Fibroblast of skin of left quadriceps (primary cell): ENCODE results near the gene CCDC81.

Source experiments
- DNase-seq, 2 experiments: peaks; one replicate each; pipeline ENCODE4 v3.0.0-alpha.2; 2013; ENCODE audit warnings: low read depth in 2 of 2

CCDC81 gene

GRCh38 chr11:86464509-86465221 is 90.0 kb downstream of the CCDC81 start:
- no peak for DNase-seq

- no peak for DNase-seq
Measured at GRCh38 chr11:86468169-86468568, 93.5 kb downstream of the CCDC81 start.

GRCh38 chr11:86469491-86470388 is 95.1 kb downstream of the CCDC81 start:
- DNase-seq = no peak
